Activated naive CD4-positive, alpha-beta T cell (primary cell): Measurements from ENCODE around the gene SLC16A1.
"Not testable (repeated sequence)": the region's sequence is repeated elsewhere in the genome, so short reads cannot be mapped to it uniquely, and the experiment has no call there.

Experiments
- DNase-seq, 4 experiments: peaks; one replicate each; lab custom pipeline; 2025; lab: John Stamatoyannopoulos, UW

The SLC16A1 gene, protein sequence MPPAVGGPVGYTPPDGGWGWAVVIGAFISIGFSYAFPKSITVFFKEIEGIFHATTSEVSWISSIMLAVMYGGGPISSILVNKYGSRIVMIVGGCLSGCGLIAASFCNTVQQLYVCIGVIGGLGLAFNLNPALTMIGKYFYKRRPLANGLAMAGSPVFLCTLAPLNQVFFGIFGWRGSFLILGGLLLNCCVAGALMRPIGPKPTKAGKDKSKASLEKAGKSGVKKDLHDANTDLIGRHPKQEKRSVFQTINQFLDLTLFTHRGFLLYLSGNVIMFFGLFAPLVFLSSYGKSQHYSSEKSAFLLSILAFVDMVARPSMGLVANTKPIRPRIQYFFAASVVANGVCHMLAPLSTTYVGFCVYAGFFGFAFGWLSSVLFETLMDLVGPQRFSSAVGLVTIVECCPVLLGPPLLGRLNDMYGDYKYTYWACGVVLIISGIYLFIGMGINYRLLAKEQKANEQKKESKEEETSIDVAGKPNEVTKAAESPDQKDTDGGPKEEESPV

DNA sequence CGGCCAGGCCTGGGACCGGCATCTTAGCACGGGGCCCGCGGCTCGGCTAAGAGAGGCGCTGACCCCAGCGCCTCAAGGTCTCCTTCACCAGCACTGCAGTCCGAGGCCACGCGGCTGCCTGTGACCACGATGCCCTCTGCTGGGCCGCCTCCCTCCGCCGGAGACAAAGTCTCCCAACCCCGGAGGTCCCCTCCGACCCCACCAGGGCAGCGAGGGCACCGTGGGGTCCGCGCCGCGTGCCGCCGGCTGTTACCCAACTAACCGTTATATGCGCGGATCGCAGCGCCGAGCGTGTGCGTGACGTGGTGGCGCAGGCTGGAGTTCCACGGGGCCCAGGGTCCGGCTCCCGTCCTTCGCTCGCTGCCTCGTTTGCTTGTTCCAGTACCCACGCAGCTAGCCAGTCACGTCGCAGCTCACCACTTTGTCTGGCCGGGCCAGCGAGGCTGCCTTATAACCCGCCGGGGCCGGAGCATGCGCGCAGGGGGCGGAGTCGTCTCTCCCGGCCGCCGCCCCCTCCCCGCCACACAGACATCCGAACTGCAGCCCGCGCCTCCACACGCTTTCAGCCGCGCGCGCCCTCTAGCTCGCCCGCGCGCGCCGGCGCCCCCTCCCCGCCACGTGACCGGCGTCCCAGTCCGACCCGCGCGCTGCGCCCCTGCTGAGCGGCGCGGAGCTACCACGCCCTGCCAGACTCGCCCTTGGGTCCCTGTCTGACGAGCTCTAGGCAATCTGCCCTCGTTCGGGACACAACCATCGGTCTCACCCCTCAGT, at the start of gene SLC16A1:
Gene SLC16A1 (minus strand): TSS at position 424 of the 771 bp plus-strand sequence. CDS start 26,888 bp downstream, outside the sequence.
- DNase-seq = peak; percentile 65 to 85 (median 78)

DNA sequence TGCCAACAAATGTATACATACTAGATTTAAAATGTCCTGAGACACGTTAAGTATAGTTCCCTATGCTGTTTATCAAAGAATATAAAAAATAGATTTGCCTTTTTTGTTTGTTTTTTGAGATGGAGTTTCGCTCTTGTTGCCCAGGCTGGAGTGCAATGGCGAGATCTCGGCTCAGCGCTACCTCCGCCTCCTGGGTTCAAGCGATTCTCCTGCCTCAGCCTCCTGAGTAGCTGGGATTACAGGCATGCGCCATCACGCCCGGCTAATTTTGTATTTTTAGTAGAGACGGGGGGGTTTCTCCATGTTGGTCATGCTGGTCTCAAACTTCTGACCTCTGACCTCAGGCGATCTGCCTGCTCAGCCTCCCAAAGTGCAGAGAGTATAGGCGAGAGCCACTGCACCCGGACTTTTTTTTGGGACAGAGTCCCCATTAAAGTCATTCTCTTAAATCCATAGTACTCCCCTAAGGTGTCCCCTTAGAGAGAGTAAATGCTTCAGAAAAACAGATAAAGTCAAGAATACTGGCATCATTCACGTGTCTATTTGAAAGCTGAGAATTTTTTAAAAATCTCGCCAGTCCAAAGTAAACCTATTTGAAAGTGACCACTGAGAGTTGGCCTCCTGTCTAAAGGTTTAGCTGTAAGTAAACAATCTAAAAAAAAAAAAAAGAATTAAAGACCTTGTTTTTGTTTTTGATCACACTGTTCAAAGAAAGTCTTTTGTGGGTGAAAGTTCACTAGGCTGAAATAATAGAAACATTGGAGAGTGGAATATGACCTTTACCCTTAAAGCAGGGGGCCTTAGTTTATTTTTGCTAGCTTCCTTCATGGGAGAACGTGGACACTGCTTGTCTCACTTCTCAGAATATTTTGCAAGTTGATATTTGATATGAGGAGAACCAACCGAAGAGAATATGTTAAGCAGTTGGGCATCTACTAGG, 48.0 kb upstream of the SLC16A1 start:
- no peak for DNase-seq

DNA sequence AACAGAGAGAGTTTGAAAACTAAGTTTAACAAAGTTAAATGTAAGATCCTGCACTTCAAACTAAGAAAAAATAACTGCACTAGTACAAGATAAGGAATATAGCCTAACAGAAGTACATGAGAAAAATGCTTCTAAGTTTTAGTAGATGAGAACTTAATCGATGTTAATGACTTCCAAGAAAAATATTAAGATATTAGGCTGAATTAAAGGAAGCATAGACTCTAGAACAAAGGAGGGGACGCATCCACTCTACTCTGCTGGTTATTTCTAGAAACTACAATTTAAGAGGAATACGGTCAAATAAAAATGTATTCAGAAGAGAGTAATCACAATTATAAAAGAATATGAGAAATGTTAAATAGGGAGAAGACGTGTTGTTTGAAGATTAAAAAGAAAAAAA, 46.3 kb upstream of the SLC16A1 start:
- no peak for DNase-seq

DNA sequence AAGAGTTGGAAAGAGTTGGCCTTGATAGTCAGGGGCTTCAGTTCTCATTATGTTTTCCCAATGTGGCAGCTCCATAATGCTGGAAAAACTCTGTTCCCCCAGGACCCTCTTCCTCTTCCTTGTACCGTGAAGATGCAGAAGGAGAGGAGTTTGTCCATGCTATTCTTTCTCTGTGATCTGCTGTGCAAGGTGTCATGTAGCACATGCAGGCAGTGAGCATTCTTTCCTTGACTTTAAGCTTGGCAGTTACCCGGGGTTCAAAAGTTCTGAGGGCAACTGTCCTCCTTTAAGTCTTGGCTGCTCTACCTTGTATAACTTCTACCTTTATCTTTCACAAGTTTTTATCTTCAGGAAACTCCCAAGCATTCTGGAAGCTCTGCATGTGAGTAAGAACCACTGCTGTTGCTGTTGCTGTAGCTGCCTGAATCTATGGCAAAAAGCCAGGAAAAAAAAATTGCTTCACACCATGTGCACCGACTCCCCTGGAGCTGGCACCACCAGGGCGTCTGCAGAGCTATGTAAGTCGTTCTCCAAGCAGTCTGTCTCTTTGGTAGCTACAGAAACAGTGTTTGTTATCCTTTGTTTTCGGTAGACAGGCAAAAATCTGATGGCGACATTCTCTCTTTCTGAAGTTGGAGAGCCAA, 42.7 kb upstream of the SLC16A1 start:
- no peak for DNase-seq

DNA sequence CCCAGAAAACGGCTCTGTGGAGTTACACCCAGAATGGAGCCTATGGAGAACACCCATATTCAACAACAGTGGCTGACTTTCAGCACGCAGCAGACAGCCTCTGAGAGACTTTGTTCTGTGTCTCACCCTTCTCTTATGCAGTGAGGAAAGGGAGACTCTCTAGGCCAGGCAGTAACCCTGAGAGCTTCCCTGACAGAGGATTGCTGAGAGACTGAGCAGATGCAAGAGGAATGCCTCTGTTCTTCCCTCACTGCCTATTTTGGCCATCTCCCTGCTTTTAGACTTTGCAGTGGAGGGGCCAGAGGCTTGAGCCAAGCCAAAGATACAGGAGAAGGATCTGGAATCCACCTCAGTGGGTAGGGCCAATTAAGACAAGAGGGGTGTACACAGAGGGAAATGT, 41.8 kb upstream of the SLC16A1 start:
- DNase-seq = no peak

DNA sequence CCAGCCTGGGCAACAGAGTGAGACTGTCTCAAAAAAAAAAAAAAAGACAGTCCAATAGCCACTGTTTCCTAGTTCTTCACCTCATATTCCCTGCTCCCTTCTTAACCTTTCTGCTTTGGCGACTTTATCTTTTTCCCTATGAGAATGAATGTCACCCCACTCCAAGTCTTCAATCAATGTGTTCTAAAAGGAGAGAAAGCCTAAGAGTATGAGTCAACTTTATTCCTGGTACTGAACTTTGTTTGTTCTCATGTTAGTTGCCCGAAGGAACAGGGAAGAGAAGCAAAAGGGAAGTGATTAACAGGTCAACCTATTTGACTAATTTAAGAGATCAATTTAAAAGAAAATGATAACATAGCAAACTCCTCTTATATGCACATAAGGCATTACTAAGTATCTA, 39.9 kb upstream of the SLC16A1 start:
- no peak for DNase-seq

DNA sequence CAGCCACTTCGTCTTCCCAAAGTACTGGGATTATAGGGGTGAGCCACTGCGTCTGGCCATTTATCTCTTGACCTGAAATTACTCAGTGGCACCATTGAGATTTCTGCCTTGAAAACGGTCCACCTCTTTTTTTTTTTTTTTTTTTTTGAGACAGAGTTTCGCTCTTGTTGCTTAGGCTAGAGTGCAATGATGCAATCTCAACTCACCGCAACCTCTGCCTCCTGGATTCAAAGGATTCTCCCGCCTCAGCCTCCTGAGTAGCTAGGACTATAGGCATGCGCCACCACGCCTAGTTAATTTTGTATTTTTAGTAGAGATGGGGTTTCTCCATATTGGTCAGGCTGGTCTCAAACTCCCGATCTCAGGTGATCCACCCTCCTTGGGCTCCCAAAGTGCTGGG, 39.0 kb upstream of the SLC16A1 start:
- not testable (repeated sequence) for DNase-seq

DNA sequence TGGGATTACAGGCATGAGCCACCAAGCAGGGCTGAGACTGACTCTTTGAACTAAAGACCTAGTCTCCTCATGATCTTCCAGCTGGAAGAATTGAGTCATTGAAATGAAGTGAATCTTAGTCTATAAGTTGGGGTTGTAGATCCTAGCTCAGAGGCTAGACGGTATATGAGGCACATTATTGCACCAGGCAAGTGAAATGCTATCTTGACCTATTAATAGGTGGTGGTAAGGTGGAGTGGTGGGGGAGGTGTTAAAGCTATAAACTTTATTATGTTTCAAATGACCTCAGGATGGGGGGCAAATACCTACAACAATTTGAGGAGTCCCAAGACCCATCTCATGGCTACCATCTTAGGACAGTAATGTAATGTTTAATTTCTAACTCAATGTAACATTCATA, 36.8 kb upstream of the SLC16A1 start:
- DNase-seq = no peak

DNA sequence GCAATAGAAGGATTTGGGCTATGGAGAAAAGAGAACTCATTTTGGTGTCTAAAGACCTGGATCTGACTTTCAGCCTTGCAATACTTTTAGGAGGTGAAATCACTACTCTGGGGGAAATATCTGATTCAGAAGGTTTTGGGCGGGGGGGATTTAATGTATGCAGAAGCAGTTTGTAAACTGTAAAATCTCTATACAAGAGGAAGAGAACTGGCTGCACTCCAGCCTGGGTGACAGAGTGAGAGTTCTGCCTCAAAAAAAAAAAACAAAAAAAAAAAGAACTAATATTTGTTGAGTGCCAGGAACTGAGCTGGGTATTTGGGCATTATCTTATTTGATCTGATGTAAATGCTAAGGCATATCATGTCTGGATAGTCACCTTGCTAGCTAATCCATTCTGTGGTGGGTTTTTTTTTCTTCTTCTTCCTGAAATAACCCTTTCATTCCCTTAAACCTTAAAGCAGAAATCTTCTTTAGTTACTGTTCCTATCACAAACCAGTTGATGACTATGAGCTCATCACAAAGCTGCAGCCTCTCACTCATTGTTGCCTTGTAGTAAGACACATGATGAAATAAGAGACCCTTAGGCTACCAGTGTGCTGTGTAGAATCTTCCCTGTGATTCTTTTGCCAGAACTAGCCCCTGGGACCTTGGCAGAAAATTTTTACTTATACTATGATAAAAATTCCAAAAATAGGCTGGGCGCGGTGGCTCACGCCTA, 35.6 kb upstream of the SLC16A1 start:
- DNase-seq = no peak

DNA sequence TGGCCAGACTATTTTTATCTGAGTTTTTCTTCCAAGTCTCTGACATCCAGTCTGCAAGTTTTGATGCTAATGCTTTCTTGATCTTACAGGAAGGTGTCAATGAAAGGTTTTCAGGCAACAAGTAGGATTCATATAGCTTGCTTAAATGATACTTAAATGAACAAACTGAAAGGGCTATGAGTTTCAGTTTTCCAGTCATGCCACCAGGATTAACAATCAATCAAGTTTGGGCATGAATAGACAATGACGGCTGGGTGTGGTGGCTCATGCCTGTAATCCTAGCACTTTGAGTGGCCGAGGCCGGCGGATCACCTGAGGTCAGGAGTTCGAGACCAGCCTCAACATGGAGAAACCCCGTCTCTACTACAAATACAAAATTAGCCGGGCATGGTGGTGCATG, 34.3 kb upstream of the SLC16A1 start:
- no peak for DNase-seq

DNA sequence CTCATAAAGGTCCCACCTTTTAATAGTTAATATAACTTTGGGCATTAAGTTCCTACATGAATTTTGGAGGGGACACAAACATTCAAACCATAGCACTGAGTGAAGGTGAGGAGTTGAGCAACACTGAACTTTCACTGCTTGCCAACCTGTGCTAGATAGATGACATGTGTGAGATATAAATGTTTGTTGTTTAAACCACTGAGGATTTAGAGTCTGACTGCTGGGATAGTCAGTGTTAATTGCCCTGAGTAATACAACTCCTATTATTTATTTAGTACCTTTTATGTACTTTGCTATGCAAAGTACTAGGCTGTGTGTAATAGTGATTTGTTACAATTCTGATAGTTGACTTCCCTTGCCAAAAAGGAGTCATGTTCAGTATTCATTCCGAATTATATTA, 32.4 kb upstream of the SLC16A1 start:
- DNase-seq = no peak

DNA sequence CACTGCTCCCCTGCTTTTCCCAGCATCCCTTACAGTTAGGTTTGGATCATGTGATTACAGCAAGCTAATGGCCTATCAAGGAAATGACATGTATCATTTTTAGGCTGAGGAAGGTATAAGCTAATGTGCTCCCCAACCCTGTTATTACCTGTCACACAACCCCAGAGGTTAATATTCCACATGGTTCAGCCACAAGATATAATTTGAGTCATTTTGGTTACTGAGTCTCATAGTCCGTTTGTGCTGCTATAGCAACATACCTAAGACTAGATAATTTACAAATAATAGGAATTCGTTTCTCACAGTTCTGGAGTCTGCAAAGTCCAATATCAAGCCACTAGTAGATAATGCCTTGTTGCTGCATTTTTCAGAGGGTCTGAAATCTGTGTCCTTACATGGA, 29.1 kb upstream of the SLC16A1 start:
- no peak for DNase-seq

DNA sequence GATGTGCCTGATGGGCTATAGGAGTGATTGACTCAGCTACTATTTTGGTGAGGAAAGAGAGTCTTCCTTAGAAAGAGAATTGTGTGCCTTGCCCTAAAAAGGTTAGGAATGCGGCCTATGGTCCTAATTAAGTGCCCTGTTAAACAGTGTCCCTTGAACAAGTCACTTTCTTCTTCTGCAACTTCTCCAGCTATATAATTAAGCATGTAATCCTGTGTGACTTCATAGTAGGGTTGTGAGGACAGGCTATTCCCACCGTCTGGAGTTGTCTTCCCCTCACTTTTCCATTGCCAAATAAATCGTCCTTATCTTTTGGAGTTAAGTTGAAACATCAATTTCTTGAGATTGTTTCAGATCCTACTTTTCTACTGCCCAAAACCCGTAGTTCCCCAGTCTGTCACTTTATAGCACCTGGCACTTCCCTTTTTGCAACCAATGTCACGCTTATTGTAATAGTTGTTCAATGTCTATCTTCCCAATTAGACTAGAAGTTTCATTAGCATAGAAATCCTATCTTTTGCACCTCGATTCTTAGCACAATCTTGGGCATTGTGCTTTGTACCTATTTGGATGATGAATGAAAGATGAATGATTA, 27.6 kb upstream of the SLC16A1 start:
- no peak for DNase-seq

DNA sequence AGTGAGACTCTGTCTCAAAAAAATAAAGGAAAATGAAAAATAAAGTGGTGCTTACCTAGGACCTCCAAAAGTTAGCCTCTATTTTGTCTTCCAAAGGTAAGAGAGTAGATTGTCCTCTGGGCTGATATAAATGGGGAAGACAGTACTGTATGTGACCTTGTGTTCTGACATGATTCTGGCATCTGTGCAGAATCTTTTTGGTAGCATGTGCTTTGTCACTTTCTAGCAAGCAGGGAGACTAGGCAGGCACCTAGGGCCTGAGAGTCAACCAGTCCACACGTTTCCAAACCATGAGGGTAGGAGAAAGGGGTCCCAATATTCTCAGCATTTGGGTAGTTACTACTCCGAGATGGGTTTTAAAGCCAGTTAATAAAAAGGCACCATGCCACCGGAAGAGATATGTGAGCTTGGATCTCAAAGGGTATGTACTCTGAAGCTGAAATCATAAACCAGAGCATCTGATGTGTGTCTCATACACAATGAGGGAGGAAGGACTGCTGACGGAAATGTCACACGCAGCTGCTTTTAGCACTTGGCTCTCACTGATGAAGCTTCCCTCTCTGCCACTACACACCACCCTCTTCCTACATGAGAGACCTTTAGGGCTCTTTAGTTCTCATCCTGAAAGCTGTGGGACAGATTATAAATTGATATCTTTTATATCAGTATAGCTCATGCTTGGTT, 27.0 kb upstream of the SLC16A1 start:
- DNase-seq = no peak

DNA sequence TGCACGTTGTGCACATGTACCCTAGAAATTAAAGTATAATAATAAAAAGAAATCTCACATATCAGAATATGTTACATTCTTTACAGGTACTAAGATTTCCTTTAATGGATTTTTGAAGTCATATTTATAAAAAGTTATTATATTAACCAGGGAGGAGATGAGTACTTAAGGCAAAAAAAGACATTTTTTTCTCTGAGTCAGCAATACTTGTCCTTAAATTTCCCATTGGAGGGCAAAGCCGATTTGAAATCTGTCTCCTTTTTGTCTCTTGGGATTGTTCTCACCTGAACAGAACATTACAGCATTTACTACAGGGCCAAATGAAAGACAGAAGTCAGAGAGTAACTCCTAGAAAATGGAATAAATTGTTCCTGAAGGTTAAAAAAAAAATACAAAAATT, 26.3 kb upstream of the SLC16A1 start:
- DNase-seq = no peak

DNA sequence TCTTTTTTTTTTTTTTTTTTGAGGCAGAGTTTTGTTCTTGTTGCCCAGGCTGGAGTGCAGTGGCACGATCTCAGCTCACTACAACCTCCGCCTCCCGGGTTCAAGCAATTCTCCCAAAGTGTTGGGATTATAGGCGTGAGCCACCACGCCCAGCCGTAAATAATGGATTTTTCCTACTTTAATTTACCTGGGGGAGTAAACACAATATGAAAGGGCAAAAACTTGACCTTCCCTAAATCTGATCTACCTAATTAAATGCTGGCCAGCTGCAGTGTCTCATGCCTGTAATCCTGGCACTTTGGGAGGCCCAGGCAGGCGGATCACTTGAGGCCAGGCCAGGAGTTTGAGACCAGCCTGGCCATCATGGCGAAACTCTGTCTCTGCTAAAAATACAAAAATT, 25.8 kb upstream of the SLC16A1 start:
- not testable (repeated sequence) for DNase-seq

DNA sequence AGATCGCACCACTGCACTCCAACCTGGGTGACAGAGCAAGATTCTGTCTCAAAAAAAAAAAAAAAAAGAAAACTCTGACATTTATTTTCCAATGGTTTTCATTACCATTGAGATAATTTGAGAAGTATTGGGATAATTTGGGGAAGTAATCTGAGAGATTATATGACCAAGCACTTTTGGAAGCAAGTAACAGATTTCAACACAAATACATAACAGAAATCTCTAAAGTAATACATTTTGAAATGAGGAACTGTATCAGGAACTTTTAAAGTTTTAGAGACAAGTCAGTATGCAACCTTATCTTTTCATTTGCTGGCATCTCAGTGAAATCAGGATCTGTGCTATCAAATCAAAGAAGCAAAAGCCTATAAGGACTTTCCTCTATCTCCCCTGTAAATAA, 25.4 kb upstream of the SLC16A1 start:
- no peak for DNase-seq

DNA sequence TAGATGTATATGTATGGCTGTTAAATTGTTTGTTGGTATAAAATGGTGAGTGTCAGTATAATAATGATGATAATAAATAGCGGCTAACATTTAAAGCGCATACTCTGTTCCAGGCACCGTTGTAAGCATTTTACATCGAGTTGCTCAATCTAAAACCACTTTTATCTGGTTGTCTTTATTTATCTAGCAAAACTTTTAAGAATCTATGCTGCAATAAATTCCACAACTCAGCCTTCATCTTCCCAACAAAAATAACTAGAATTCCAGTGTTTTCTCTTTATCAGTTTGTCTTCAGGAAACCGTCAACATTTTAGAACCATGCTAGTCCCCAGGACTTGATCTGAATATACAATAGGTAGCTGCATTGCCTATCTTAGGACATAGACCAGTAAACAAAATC, 19.3 kb upstream of the SLC16A1 start:
- DNase-seq = no peak

DNA sequence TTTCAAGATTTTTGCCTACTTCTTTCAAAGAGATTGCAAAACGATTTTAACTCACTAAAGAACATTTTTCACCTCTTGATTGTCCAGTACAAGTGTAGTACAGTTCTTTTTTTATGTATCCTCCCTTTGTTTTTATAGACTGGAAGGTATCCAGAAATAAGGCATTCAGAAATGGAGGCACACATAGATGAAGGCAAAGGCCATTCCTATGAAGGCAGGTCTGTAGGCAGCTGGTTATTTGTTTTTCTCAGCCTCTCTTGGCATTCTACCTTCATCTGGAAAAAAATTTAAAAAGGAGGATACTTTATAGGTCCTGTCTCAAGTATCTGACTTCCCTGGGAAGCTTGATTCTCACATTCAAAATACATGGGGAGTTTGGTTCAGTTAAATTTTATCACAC, 18.6 kb upstream of the SLC16A1 start:
- DNase-seq = no peak

DNA sequence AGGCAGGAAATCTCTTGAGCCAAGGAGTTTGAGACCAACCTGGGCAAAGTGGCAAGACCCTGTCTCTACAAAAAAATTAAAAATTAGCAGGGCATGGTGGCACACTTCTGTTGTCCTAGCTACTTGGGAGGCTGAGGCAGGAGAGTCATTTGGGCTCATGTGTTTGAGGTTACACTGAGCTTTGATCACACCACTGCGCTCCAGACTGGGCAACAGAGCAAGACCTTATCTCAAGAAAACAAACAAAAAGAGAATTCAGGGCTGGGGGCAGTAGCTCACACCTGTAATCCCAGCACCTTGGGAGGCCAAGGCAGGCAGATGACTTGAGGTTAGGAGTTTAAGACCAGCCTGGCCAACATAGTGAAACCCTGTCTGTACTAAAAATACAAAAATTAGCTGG, 17.8 kb upstream of the SLC16A1 start:
- DNase-seq = no peak
